K562 (cell line): ENCODE data around the gene FKBP7. TPM values are rescaled to one million over a fixed set of nuclear protein-coding genes. Genes with fewer than 3 reads are reported as not detected.
A peak's percentile ranks its signal among the peaks of the same experiment; 100 is the strongest.

Source experiments
- BRD9 ChIP-seq: fragments of 450-650 bp; IDR thresholded peaks from 2 replicates; pipeline ENCODE4 v1.6.1; 2018; ENCODE audit warnings: low read depth; ENCODE audit not compliant: partially characterized antibody
- C11orf30 ChIP-seq: fragments of 450-650 bp; IDR thresholded peaks from 2 replicates; pipeline ENCODE4 v1.6.1; 2016; ENCODE audit warnings: low read depth, mild to moderate bottlenecking
- CBX3 ChIP-seq, 2 experiments: IDR thresholded peaks; 1 replicate in 1 of 2; 2 replicates in 1 of 2; pipeline ENCODE4 v1.6.1; 2012; ENCODE audit warnings: inconsistent platforms in 2 of 2, low read length in 2 of 2, borderline replicate concordance in 1 of 2, control low read depth in 1 of 2
- ERF ChIP-seq: fragments of 450-650 bp; formaldehyde crosslinking; IDR thresholded peaks from 2 replicates; pipeline ENCODE4 v1.4.0; 2020; ENCODE audit warnings: mild to moderate bottlenecking, mixed read lengths
- ETV6 ChIP-seq, 3 experiments: fragments of 150-350 bp in 1 of 3; sonication (generic) in 1 of 3; formaldehyde crosslinking in 1 of 3; IDR thresholded peaks; 2 replicates each; pipeline versions ENCODE4 v1.6.1 to v1.8.0; 2014 to 2022; ENCODE audit warnings: borderline replicate concordance in 2 of 3, low read depth in 2 of 3, antibody characterized with exemption in 1 of 3, low read length in 1 of 3, mild to moderate bottlenecking in 1 of 3, missing genetic modification reagents in 1 of 3
- FOXM1 ChIP-seq, 2 experiments: fragments of 450-650 bp in 1 of 2; sonication (generic) in 1 of 2; formaldehyde crosslinking in 1 of 2; IDR thresholded peaks; 2 replicates each; pipeline versions ENCODE4 v1.6.1 to v1.9.0; 2017 to 2022; ENCODE audit warnings: low read depth in 2 of 2, mild to moderate bottlenecking in 2 of 2, missing genetic modification reagents in 1 of 2, moderate library complexity in 1 of 2
- HDAC2 ChIP-seq: fragments of 450-650 bp; IDR thresholded peaks from 2 replicates; pipeline ENCODE4 v1.6.1; 2016; ENCODE audit warnings: mild to moderate bottlenecking
- MAFF ChIP-seq: IDR thresholded peaks from 2 replicates; pipeline ENCODE4 v1.6.1; 2012; ENCODE audit warnings: low read length, improper control_type of control experiment
- MTF1 ChIP-seq: fragments of 250-450 bp; sonication (Bioruptor Pico); IDR thresholded peaks from 2 replicates; pipeline ENCODE4 v1.9.0; 2021; ENCODE audit warnings: moderate library complexity, mild to moderate bottlenecking, inconsistent platforms, borderline replicate concordance
- TAF7 ChIP-seq: fragments of 450-650 bp; IDR thresholded peaks from 2 replicates; pipeline ENCODE4 v1.6.1; 2016; ENCODE audit warnings: missing genetic modification characterization, missing compliant biosample characterization
- polyA plus RNA-seq, 8 experiments: library from polyadenylated mRNA; depleted of rRNA in 4 of 8; stranded (reverse) in 5 of 8; unstranded in 3 of 8; fragments of >200 nt; fragmentation: Nextera tagmentation in 2 of 8; fragmentation: Illumina TruSeq in 1 of 8; extraction: Ambion mirVana in 2 of 8; extraction: Trizol in 1 of 8; gene quantifications; 2 replicates each; pipeline versions ENCODE4 v1.2.1 to v1.2.3, GENCODE V29; 2011 to 2014; ENCODE audit warnings: inconsistent platforms in 1 of 8, missing spikeins in 1 of 8
- total RNA-seq, 7 experiments: library from RNA; depleted of rRNA in 6 of 7; stranded (reverse); fragments of >200 nt in 6 of 7; fragmentation: Illumina TruSeq in 2 of 7; extraction: Trizol in 2 of 7; gene quantifications; 2 replicates each; pipeline versions ENCODE4 v1.2.1 to v1.2.3, GENCODE V29; 2011 to 2021; ENCODE audit warnings: low replicate concordance in 1 of 7
- TF ChIP-seq, protein P1 (sequence below): fragments of 250-450 bp; sonication (Bioruptor Pico); IDR thresholded peaks from 2 replicates; pipeline ENCODE4 v1.5.0; 2021
- TF ChIP-seq, protein P2 (sequence below), 2 experiments: fragments of 450-650 bp; IDR thresholded peaks; 2 replicates each; pipeline ENCODE4 v1.6.1; 2018; ENCODE audit warnings: mild to moderate bottlenecking in 2 of 2, low read depth in 1 of 2; ENCODE audit not compliant: partially characterized antibody in 2 of 2

Gene FKBP7
- total and polyA plus RNA-seq, 9 of the 15 experiments (the other 6 are each of a cell fraction or from before 2014, with no cell fraction given) = 6.1 to 23.2 (median 19.0) TPM

DNA sequence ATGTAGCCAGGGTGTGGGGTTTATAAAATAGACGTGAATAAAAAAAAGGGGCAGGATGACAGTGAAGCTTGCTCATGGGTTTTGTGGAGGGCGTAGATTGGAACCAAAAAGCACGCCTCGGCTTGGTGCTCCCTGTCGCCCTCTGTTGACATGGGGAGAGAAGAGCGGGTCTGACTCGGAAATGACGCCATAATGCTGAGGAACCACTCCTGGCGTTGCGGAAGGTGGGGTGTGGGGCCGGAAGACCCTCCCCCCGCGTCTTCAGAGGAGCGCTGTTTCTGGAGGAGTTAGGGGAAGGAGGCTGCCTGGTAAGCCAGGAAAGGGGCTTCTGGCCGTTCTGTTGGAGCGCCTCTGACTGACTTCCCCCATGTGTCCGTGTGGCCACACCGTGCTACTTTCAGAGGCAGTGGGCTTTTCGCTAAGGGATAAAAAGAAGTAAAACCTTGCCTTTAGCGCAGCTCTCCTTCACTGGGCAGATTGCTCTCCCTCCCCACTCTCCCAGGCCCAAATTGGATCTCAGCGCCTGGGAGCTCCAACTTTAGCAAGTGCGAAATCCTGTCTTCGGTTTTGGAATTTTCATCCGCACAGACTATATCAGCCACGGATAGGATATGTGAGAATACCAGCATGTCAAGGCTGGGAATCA is 44.7 kb upstream of the FKBP7 start (continued):
- TF ChIP-seq, protein P1, sequence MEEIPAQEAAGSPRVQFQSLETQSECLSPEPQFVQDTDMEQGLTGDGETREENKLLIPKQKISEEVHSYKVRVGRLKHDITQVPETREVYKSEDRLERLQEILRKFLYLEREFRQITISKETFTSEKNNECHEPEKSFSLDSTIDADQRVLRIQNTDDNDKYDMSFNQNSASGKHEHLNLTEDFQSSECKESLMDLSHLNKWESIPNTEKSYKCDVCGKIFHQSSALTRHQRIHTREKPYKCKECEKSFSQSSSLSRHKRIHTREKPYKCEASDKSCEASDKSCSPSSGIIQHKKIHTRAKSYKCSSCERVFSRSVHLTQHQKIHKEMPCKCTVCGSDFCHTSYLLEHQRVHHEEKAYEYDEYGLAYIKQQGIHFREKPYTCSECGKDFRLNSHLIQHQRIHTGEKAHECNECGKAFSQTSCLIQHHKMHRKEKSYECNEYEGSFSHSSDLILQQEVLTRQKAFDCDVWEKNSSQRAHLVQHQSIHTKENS (CRISPR knock-in tag) = no peak
- TF ChIP-seq BRD9 (no peak), TAF7 (peak; percentile 59; the same call in 1 of the 2 replicates), FOXM1 (IDR thresholded peaks at IDR 0.05; ENCODE audit: low read depth) (peak; percentile 76), FOXM1 (CRISPR knock-in tag; IDR thresholded peaks at IDR 0.05; ENCODE audit: low read depth) (peak; percentile 75), CBX3 (IDR thresholded peaks at IDR 0.05; ENCODE audit: borderline replicate concordance in 1 of 2, low read length in 2 of 2) (peak in 1 of 2 experiments; percentile 98; a peak in 2 of 3 replicates), ERF (CRISPR knock-in tag) (peak; percentile 64; the same call in 1 of the 2 replicates), ETV6 (IDR thresholded peaks at IDR 0.05; ENCODE audit: borderline replicate concordance in 1 of 2, low read depth in 2 of 2, low read length in 1 of 2) (no peak), ETV6 (CRISPR knock-in tag; IDR thresholded peaks at IDR 0.05; ENCODE audit: borderline replicate concordance) (no peak), MAFF (peak; percentile 2; the same call in 1 of the 2 replicates), C11orf30 (peak; percentile 72), MTF1 (CRISPR knock-in tag) (no peak), HDAC2 (peak; percentile 69)
- TF ChIP-seq, protein P2, sequence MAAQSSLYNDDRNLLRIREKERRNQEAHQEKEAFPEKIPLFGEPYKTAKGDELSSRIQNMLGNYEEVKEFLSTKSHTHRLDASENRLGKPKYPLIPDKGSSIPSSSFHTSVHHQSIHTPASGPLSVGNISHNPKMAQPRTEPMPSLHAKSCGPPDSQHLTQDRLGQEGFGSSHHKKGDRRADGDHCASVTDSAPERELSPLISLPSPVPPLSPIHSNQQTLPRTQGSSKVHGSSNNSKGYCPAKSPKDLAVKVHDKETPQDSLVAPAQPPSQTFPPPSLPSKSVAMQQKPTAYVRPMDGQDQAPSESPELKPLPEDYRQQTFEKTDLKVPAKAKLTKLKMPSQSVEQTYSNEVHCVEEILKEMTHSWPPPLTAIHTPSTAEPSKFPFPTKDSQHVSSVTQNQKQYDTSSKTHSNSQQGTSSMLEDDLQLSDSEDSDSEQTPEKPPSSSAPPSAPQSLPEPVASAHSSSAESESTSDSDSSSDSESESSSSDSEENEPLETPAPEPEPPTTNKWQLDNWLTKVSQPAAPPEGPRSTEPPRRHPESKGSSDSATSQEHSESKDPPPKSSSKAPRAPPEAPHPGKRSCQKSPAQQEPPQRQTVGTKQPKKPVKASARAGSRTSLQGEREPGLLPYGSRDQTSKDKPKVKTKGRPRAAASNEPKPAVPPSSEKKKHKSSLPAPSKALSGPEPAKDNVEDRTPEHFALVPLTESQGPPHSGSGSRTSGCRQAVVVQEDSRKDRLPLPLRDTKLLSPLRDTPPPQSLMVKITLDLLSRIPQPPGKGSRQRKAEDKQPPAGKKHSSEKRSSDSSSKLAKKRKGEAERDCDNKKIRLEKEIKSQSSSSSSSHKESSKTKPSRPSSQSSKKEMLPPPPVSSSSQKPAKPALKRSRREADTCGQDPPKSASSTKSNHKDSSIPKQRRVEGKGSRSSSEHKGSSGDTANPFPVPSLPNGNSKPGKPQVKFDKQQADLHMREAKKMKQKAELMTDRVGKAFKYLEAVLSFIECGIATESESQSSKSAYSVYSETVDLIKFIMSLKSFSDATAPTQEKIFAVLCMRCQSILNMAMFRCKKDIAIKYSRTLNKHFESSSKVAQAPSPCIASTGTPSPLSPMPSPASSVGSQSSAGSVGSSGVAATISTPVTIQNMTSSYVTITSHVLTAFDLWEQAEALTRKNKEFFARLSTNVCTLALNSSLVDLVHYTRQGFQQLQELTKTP (IDR thresholded peaks at IDR 0.05; ENCODE audit: low read depth in 1 of 2, partially characterized antibody in 2 of 2) = peak in 1 of 2 experiments; percentile 38
